ENCODE data around the gene SBK1.
"Not testable (repeated sequence)": the region's sequence is repeated elsewhere in the genome, so short reads cannot be mapped to it uniquely, and the experiment has no call there.

SBK1 gene

GRCh38 chr16:28362600-28362999 lies 70.3 kb downstream of the SBK1 start:
- not testable (repeated sequence) for DNase-seq

GRCh38 chr16:28363408-28363807 lies 71.1 kb downstream of the SBK1 start, which contains the start of gene NPIPB6:
Gene NPIPB6, minus strand, starts transcription at chr16:28363508. Its CDS starts 686 bp downstream, at chr16:28362822.
- not testable (repeated sequence) for DNase-seq

- DNase-seq = not testable (repeated sequence)
Measured at GRCh38 chr16:28364268-28365173, 72.2 kb downstream of the SBK1 start.

- DNase-seq = not testable (repeated sequence)
Measured at GRCh38 chr16:28367926-28368325, 75.6 kb downstream of the SBK1 start.
